GM21825 (cell line): ENCODE data around the gene PNPLA6.

ENCODE experiments used
- ATAC-seq: cut with Tn5 transposase; IDR thresholded peaks from one replicate; pipeline ENCODE4 v1.9.1; 2021; ENCODE audit warnings: mild to moderate bottlenecking, moderate library complexity; ENCODE audit not compliant: unreplicated experiment

The PNPLA6 gene

GRCh38 chr19:7595466-7596133 lies 60.1 kb downstream of the PNPLA6 start, which contains the start of gene CAMSAP3:
TSS of gene CAMSAP3 (plus strand) at chr19:7595863. CDS start at chr19:7596003, 140 bp downstream.
- ATAC-seq: no peak

- no peak for ATAC-seq
These were observed 60.9 kb downstream of the PNPLA6 start for GRCh38 chr19:7596211-7596937.

- ATAC-seq: no peak
These were observed 62.2 kb downstream of the PNPLA6 start for GRCh38 chr19:7597689-7598088.

GRCh38 chr19:7598180-7598579 lies 62.7 kb downstream of the PNPLA6 start:
- ATAC-seq: no peak

- no peak for ATAC-seq
These were observed 65.2 kb downstream of the PNPLA6 start for GRCh38 chr19:7600721-7601120.

- ATAC-seq: no peak
These were observed 66.9 kb downstream of the PNPLA6 start for GRCh38 chr19:7602240-7602934.

- ATAC-seq: no peak
These were observed 67.5 kb downstream of the PNPLA6 start for GRCh38 chr19:7602935-7603497.

- no peak for ATAC-seq
These were observed 68.4 kb downstream of the PNPLA6 start for GRCh38 chr19:7603919-7604318.

GRCh38 chr19:7605490-7606222 lies 70.1 kb downstream of the PNPLA6 start:
- ATAC-seq: no peak

- ATAC-seq: no peak
These were observed 70.8 kb downstream of the PNPLA6 start for GRCh38 chr19:7606289-7606688.

- no peak for ATAC-seq
These were observed 71.8 kb downstream of the PNPLA6 start for GRCh38 chr19:7607212-7607873.

- no peak for ATAC-seq
These were observed 72.5 kb downstream of the PNPLA6 start for GRCh38 chr19:7607874-7608560.

- no peak for ATAC-seq
These were observed 75.1 kb downstream of the PNPLA6 start for GRCh38 chr19:7610491-7611240.
